GM23248 (cell line): ENCODE results near the gene YAF2. TPM values are rescaled to one million over a fixed set of nuclear protein-coding genes. Genes with fewer than 3 reads are reported as not detected.

Experiments
- DNase-seq: peaks from one replicate; pipeline ENCODE4 v3.0.0-alpha.2; 2015
- H2AFZ ChIP-seq: fragments of 200-600 bp; sonication (generic); 2 replicates; pipeline ENCODE4 v1.6.1; 2016; ENCODE audit warnings: antibody characterized with exemption
- H3F3A ChIP-seq: fragments of 200-600 bp; sonication (generic); 2 replicates; pipeline ENCODE4 v1.6.1; 2016; ENCODE audit warnings: mild to moderate bottlenecking, antibody characterized with exemption, mixed run types; ENCODE audit not compliant: insufficient read depth
- H3K27ac ChIP-seq: fragments of 200-600 bp; sonication (generic); 2 replicates; pipeline ENCODE4 v1.5.1; 2016; ENCODE audit warnings: mild to moderate bottlenecking
- H3K27me3 ChIP-seq: fragments of 200-600 bp; sonication (generic); replicated peaks from 2 replicates; pipeline ENCODE4 v1.6.1; 2016; ENCODE audit warnings: mild to moderate bottlenecking; ENCODE audit not compliant: insufficient read depth
- H3K36me3 ChIP-seq: fragments of 200-600 bp; sonication (generic); 2 replicates; pipeline ENCODE4 v1.6.1; 2016; ENCODE audit warnings: low read depth, mild to moderate bottlenecking
- H3K4me1 ChIP-seq: fragments of 200-600 bp; sonication (generic); 2 replicates; pipeline ENCODE4 v1.6.1; 2016; ENCODE audit warnings: mild to moderate bottlenecking; ENCODE audit not compliant: insufficient read depth
- H3K4me2 ChIP-seq: fragments of 200-600 bp; sonication (generic); one replicate; pipeline ENCODE4 v1.6.1; 2016; ENCODE audit warnings: mild to moderate bottlenecking; ENCODE audit not compliant: unreplicated experiment
- H3K4me3 ChIP-seq: fragments of 200-600 bp; sonication (generic); 2 replicates; pipeline ENCODE4 v1.5.1; 2016; ENCODE audit warnings: mild to moderate bottlenecking
- H3K79me2 ChIP-seq: fragments of 200-600 bp; sonication (generic); 2 replicates; pipeline ENCODE4 v1.6.1; 2016; ENCODE audit warnings: mild to moderate bottlenecking; ENCODE audit not compliant: insufficient read depth
- H3K9ac ChIP-seq: fragments of 200-600 bp; sonication (generic); 2 replicates; pipeline ENCODE4 v1.6.1; 2016; ENCODE audit warnings: mild to moderate bottlenecking
- H3K9me2 ChIP-seq: fragments of 200-600 bp; sonication (generic); 2 replicates; pipeline ENCODE4 v1.6.1; 2016; ENCODE audit warnings: mixed run types, mild to moderate bottlenecking, moderate library complexity; ENCODE audit not compliant: insufficient read depth
- H3K9me3 ChIP-seq: fragments of 200-600 bp; sonication (generic); one replicate; pipeline ENCODE4 v1.6.1; 2017; ENCODE audit warnings: low read depth
- H4K20me1 ChIP-seq: fragments of 200-600 bp; sonication (generic); 2 replicates; pipeline ENCODE4 v1.6.0; 2016; ENCODE audit not compliant: insufficient read depth
- EZH2 ChIP-seq: fragments of 200-600 bp; sonication (generic); IDR thresholded peaks from 2 replicates; pipeline ENCODE4 v1.6.1; 2018; ENCODE audit warnings: antibody characterized with exemption, mild to moderate bottlenecking; ENCODE audit not compliant: insufficient read depth, poor library complexity, severe bottlenecking
- EZH2phosphoT487 ChIP-seq: fragments of 200-600 bp; sonication (generic); IDR thresholded peaks from 2 replicates; pipeline ENCODE4 v1.6.1; 2018; ENCODE audit warnings: antibody characterized with exemption, moderate library complexity, mild to moderate bottlenecking, low read depth; ENCODE audit not compliant: insufficient read depth
- WGBS, 2 experiments: methylation state at CpG; one replicate each; pipeline ENCODE4 v1.1.6; 2015 to 2017; ENCODE audit warnings: low lambda C conversion rate in 2 of 2, low coverage in 1 of 2; ENCODE audit errors: missing lambda C conversion rate in 2 of 2; 5-methylcytosine and 5-hydroxymethylcytosine counted together
- in situ Hi-C: fragments of 300-500 bp; cut with MboI; formaldehyde crosslinking; loops from 2 replicates; pipeline ENCODE4 v1.15.0; 2020
- polyA plus RNA-seq: library from polyadenylated mRNA; unstranded; fragments of >200 nt; fragmentation: Nextera tagmentation; extraction: Ambion mirVana; gene quantifications from 2 replicates; pipeline ENCODE4 v1.2.1, GENCODE V29; 2016
- total RNA-seq: library from RNA; depleted of rRNA; stranded (reverse); fragments of >200 nt; shearing (Covaris generic); gene quantifications from 2 replicates; pipeline ENCODE4 v1.2.3, GENCODE V29; 2014

YAF2 gene
- total and polyA plus RNA-seq, 2 experiments from 2014 or later: 17.0 to 21.0 TPM

GRCh38 chr12:42126963-42127362, 111.1 kb downstream of the YAF2 start:
- H3K79me2 ChIP-seq: peaks cover 94% of the 10 kb centered on the region
- TF ChIP-seq EZH2: no peak
- TF ChIP-seq EZH2phosphoT487: no peak
- in situ Hi-C loops: loop anchor here (25.0 kb wide), 2 partner anchors 435 to 1160 kb away; no protein-coding TSS in a partner anchor

GRCh38 chr12:42125388-42125767, 112.7 kb downstream of the YAF2 start:
- Histone ChIP-seq H3K9ac (no peak overlapping the region), H3K27ac (no peak overlapping the region), H3K4me2 (no peak overlapping the region), H3F3A (peaks cover 6% of the 10 kb centered on the region), H3K4me1 (peaks cover 7% of the 10 kb centered on the region), H3K27me3 (no peaks in the 10 kb centered on the region), H3K36me3 (no peaks in the 10 kb centered on the region), H3K9me2 (no peaks in the 10 kb centered on the region), H2AFZ (no peak overlapping the region), H3K4me3 (no peak overlapping the region), H3K9me3 (no peaks in the 10 kb centered on the region), H3K79me2 (peaks cover 97% of the 10 kb centered on the region), H4K20me1 (peaks cover 6% of the 10 kb centered on the region; the same call in 1 of the 2 replicates)
- WGBS, 2 experiments: 89 to 95% methylated on average over 1 of the region's 1 CpG
- DNase-seq: no peak
- TF ChIP-seq EZH2 (no peak), EZH2phosphoT487 (no peak)
- in situ Hi-C loops: loop anchor here (25.0 kb wide), 2 partner anchors 437 to 1162 kb away; no protein-coding TSS in a partner anchor

More at GRCh38 chr12:42126963-42127362, 111.1 kb downstream of the YAF2 start:
- H3F3A ChIP-seq: peaks cover 19% of the 10 kb centered on the region
- H3K9me2 ChIP-seq: no peaks in the 10 kb centered on the region
- no peak overlapping the region for H3K9ac ChIP-seq
- H2AFZ ChIP-seq: no peak overlapping the region
- H3K4me2 ChIP-seq: no peak overlapping the region
- no peaks in the 10 kb centered on the region for H3K9me3 ChIP-seq
- H3K36me3 ChIP-seq: no peaks in the 10 kb centered on the region
- H4K20me1 ChIP-seq: peaks cover 7% of the 10 kb centered on the region; the same call in 1 of the 2 replicates
- no peak overlapping the region for H3K4me3 ChIP-seq
- H3K27ac ChIP-seq: no peak overlapping the region
- DNase-seq: no peak
- H3K27me3 ChIP-seq: no peaks in the 10 kb centered on the region
- WGBS, 2 experiments: 58 to 62% methylated on average over 1 of the region's 1 CpG
- peaks cover 21% of the 10 kb centered on the region for H3K4me1 ChIP-seq

- in situ Hi-C loops: loop anchor here (25.0 kb wide), 2 partner anchors 437 to 1162 kb away; no protein-coding TSS in a partner anchor
- 72 to 81% methylated on average over 5 of the region's 5 CpGs for WGBS, 2 experiments
These were observed 113.2 kb downstream of the YAF2 start for GRCh38 chr12:42124764-42125387.

GRCh38 chr12:42119085-42119633, 118.9 kb downstream of the YAF2 start:
- Histone ChIP-seq H3K36me3 (peaks cover 5% of the 10 kb centered on the region; the same call in 1 of the 2 replicates), H3K9me3 (no peaks in the 10 kb centered on the region), H3K79me2 (peaks cover 51% of the 10 kb centered on the region), H2AFZ (no peak overlapping the region), H3K27ac (peak overlapping the region; percentile 53), H3F3A (peaks cover 21% of the 10 kb centered on the region), H3K27me3 (no peaks in the 10 kb centered on the region), H4K20me1 (peaks cover 4% of the 10 kb centered on the region; the same call in 1 of the 2 replicates), H3K4me3 (no peak overlapping the region), H3K9me2 (no peaks in the 10 kb centered on the region), H3K4me2 (peak overlapping the region; percentile 6), H3K9ac (no peak overlapping the region), H3K4me1 (peaks cover 23% of the 10 kb centered on the region)
- in situ Hi-C loops: no loop called here
- WGBS, 2 experiments: 47 to 50% methylated on average over 2 of the region's 2 CpGs
- DNase-seq: peak; percentile 82
- TF ChIP-seq EZH2phosphoT487 (no peak), EZH2 (no peak)

More at GRCh38 chr12:42124764-42125387, 113.2 kb downstream of the YAF2 start:
- Histone ChIP-seq H3K4me1 (peaks cover 2% of the 10 kb centered on the region), H3K27ac (no peak overlapping the region), H3K27me3 (no peaks in the 10 kb centered on the region), H2AFZ (no peak overlapping the region), H3K79me2 (peaks cover 97% of the 10 kb centered on the region), H3K4me3 (no peak overlapping the region), H3K9ac (no peak overlapping the region), H3F3A (peaks cover under 1% of the 10 kb centered on the region), H3K36me3 (no peaks in the 10 kb centered on the region), H3K9me3 (no peaks in the 10 kb centered on the region), H3K9me2 (no peaks in the 10 kb centered on the region), H4K20me1 (peaks cover 5% of the 10 kb centered on the region; the same call in 1 of the 2 replicates), H3K4me2 (no peak overlapping the region)
- DNase-seq: no peak
- no peak for TF ChIP-seq EZH2phosphoT487
- no peak for TF ChIP-seq EZH2
